ENCODE data around the gene RPS6KC1. TPM values are rescaled to one million over a fixed set of nuclear protein-coding genes. Genes with fewer than 3 reads are reported as not detected.

Gene RPS6KC1
- total RNA-seq, 6 donors from 2014 or later: 8.3 to 31.4 (median 15.1) TPM

DNA sequence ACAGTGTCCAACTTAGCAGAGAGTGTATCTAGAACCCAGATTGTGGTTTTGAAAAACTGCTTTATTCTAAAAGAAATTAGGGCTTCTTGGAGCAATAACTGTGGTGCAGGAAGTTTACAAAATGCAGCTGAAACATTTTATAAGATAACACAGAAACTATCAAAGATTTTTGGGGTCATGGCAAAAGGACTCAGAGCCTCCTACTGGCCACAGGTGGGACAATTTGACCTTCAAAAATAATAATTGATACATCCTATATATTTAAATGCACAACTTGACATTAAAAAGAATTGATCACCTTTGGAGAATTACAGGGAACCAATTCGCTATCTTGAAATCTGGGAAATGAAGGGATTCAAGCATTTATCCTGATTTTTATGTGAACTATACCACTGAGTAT, 235.2 kb downstream of the RPS6KC1 start:
- Histone ChIP-seq H3K4me1 (no peaks in the 10 kb centered on the region), H3K4me3 (no peak overlapping the region), H3K27me3 (no peaks in the 10 kb centered on the region), H3K36me3 (no peaks in the 10 kb centered on the region), H3K27ac (no peak overlapping the region), H3K9me3 (no peaks in the 10 kb centered on the region)
- no peak for DNase-seq
- ATAC-seq (ENCODE audit: low FRiP score in 2 of 2): no peak
- TF ChIP-seq POLR2A (IDR thresholded peaks at IDR 0.05): no peak
- 86 to 95% methylated on average over 1 of the region's 1 CpG for WGBS, 2 donors

DNA sequence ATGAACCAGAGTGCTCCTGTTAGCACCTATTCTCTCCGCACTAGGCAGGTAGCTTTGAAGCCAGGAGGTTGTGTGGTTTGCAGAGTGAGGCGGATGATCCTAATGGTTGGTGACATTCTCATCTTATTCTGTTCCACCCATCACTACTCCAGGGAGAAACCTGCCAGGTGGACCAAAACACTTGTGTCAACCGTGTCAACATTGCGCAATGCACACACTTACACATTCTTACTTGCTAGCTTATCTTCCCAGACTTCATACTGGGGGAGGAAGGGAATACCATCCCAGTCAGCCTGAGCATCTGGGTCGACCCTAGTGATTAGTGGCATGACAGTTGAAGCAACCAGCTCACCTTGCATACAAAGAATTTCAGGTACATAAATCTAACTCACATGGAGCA, 236.9 kb downstream of the RPS6KC1 start:
- H3K9me3 ChIP-seq: no peaks in the 10 kb centered on the region
- H3K4me3 ChIP-seq: no peak overlapping the region
- H3K27me3 ChIP-seq: no peaks in the 10 kb centered on the region
- TF ChIP-seq, protein P1, sequence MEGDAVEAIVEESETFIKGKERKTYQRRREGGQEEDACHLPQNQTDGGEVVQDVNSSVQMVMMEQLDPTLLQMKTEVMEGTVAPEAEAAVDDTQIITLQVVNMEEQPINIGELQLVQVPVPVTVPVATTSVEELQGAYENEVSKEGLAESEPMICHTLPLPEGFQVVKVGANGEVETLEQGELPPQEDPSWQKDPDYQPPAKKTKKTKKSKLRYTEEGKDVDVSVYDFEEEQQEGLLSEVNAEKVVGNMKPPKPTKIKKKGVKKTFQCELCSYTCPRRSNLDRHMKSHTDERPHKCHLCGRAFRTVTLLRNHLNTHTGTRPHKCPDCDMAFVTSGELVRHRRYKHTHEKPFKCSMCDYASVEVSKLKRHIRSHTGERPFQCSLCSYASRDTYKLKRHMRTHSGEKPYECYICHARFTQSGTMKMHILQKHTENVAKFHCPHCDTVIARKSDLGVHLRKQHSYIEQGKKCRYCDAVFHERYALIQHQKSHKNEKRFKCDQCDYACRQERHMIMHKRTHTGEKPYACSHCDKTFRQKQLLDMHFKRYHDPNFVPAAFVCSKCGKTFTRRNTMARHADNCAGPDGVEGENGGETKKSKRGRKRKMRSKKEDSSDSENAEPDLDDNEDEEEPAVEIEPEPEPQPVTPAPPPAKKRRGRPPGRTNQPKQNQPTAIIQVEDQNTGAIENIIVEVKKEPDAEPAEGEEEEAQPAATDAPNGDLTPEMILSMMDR (IDR thresholded peaks at IDR 0.05): no peak
- DNase-seq (peak in 1 of 2 donors; percentile 35), ATAC-seq (ENCODE audit: low FRiP score in 2 of 2) (no peak)
- H3K27ac ChIP-seq: no peak overlapping the region
- 79 to 87% methylated on average over 5 of the region's 5 CpGs for WGBS, 2 donors
- H3K4me1 ChIP-seq: no peaks in the 10 kb centered on the region
- no peaks in the 10 kb centered on the region for H3K36me3 ChIP-seq

DNA sequence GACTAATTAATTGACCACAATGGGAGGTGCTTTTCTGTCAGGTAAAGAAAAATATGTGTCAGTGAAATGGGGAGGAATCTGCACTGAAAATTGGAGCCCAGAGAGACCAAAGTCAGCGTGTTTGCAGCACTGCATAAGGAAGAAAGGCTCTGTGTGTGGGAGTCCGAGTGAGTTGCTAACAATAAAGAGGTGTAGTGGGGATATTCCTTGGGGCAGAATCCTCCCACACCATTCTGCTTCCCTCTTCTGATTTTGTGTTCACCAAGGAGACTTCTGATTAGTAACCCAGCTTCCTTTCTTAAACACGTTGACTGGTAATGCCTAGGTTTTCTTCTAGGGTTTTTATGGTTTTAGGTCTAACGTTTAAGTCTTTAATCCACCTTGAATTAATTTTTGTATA, 240.5 kb downstream of the RPS6KC1 start:
- WGBS, 2 donors: 74 to 84% methylated on average over 4 of the region's 4 CpGs
- Histone ChIP-seq H3K4me1 (no peaks in the 10 kb centered on the region), H3K9me3 (peaks cover 0 to 3% (median 1%) of the 10 kb centered on the region in 4 donors), H3K27ac (no peak overlapping the region), H3K4me3 (no peak overlapping the region), H3K36me3 (no peaks in the 10 kb centered on the region), H3K27me3 (no peaks in the 10 kb centered on the region)
- ATAC-seq (ENCODE audit: low FRiP score in 2 of 2) (no peak), DNase-seq (no peak)
- TF ChIP-seq, protein P1 (IDR thresholded peaks at IDR 0.05): no peak
- TF ChIP-seq POLR2AphosphoS5 (IDR thresholded peaks at IDR 0.05) (no peak), EP300 (IDR thresholded peaks at IDR 0.05) (no peak), POLR2A (IDR thresholded peaks at IDR 0.05) (no peak)

DNA sequence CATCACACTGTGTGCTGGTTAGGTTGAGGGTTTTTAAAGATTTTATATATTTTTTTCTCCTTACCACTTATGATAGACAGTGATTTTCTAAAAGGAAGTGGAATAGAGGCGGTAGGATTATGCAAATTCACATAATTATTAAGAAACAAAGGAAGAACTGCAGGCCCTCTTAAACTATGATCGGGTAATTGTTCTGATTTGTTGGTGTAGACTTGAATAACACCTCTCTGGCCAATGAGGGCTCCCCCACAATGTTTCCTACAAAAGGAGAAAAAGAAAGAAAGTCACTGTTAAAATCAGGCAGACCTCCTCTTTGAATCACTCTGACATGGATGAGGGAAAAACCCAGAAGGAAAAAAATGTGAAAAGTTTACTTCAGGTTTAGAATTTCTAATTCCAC, 241.6 kb downstream of the RPS6KC1 start:
- Histone ChIP-seq H3K36me3 (no peaks in the 10 kb centered on the region), H3K27me3 (no peaks in the 10 kb centered on the region), H3K4me1 (no peaks in the 10 kb centered on the region), H3K9me3 (peaks cover 0 to 12% (median 5%) of the 10 kb centered on the region in 4 donors), H3K4me3 (no peak overlapping the region), H3K27ac (no peak overlapping the region)
- WGBS, 2 donors: 64 to 66% methylated on average over 2 of the region's 2 CpGs
- no peak for ATAC-seq (ENCODE audit: low FRiP score in 2 of 2)
- TF ChIP-seq EP300 (IDR thresholded peaks at IDR 0.05): no peak
- TF ChIP-seq POLR2A (IDR thresholded peaks at IDR 0.05): no peak
- TF ChIP-seq, protein P1 (IDR thresholded peaks at IDR 0.05): no peak
- no peak for DNase-seq

DNA sequence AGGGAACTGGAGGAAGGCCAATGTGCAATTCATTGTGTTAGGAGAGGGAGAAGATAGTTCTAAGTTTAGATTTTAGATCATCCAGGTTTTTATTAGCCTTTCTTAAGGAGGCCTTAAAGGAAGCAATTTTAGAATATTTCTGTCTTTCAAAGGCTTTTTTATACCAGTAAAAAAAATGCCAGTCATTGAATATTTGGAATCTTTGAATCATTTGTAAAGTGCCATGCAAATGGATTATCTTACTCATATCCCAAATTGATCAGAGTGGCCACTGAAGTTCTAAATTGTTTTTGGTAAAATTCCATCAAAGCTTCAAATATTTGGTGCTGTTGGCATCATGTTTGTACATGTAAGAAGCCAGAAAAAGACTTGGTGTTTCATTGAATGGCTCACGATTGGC, 244.8 kb downstream of the RPS6KC1 start:
- no peaks in the 10 kb centered on the region for H3K36me3 ChIP-seq

More for the DNA sequence above, 244.8 kb downstream of the RPS6KC1 start:
- peaks cover 0 to 12% (median 8%) of the 10 kb centered on the region in 4 donors for H3K9me3 ChIP-seq
- 90 to 95% methylated on average over 1 of the region's 1 CpG for WGBS, 2 donors
- DNase-seq (no peak), ATAC-seq (ENCODE audit: low FRiP score in 2 of 2) (no peak)
- TF ChIP-seq POLR2AphosphoS5 (IDR thresholded peaks at IDR 0.05) (no peak), POLR2A (IDR thresholded peaks at IDR 0.05) (no peak), EP300 (IDR thresholded peaks at IDR 0.05) (no peak)
- TF ChIP-seq, protein P1 (IDR thresholded peaks at IDR 0.05): no peak
- H3K27ac ChIP-seq: no peak overlapping the region
- H3K4me1 ChIP-seq: no peaks in the 10 kb centered on the region
- H3K27me3 ChIP-seq: no peaks in the 10 kb centered on the region
- no peak overlapping the region for H3K4me3 ChIP-seq

Measured in upper lobe of left lung (tissue), 6 donors.